Measurements from ENCODE around the gene GDPD5.

DNA sequence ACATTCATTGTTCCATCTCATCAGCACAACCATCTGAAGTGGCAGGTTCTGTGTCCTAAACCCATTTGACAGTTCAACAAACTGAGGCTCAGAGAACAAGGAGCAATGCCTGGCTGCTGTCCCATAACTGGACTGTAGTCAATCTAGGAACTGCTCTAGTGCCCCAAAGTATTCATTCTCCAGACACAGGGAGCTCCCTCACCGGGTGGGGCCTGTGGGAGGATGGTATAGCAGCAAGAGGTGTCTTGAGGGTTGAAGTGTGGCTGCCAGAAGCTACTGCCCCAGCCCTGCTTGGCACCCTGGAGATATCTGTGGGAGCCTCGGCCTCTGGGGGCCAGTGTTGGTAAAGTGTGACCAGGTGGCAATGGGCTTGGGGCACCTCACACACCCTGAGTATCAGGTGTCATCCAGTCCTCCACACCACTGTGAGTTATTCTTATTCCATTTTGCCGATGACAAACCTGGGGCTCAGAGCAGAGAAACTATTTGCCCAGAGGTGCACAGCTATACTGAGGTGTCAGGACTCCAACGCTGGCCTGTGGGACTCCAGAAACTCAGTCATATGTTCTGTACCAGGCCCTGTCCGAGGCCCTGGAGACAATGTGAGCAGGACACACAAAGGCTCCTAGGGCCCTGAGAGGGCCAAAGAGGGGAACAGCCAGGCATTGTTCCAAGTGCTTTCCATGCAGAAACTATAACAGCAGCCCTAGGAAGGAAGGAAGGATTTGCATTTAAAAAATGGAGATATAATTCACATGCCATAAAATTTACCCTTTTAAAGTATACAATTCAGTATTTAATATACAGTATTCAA, 46.8 kb downstream of the GDPD5 start:
- TF ChIP-seq CTCF (IDR thresholded peaks at IDR 0.05) (no peak), POLR2A (IDR thresholded peaks at IDR 0.05) (no peak), EP300 (IDR thresholded peaks at IDR 0.05) (no peak)

Measured in stomach (tissue), 4 donors.